Measurements from ENCODE around the gene TNP2.
"Not testable (repeated sequence)": the region's sequence is repeated elsewhere in the genome, so short reads cannot be mapped to it uniquely, and the experiment has no call there.

Gene TNP2

GRCh38 chr16:11300560-11300892, 31.4 kb upstream of the TNP2 start:
- no peak for DNase-seq (ENCODE audit: low read depth in 2 of 2)

GRCh38 chr16:11299865-11300559, 30.9 kb upstream of the TNP2 start:
- DNase-seq (ENCODE audit: low read depth in 2 of 2) = no peak

- DNase-seq (ENCODE audit: low read depth in 2 of 2) = not testable (repeated sequence)
These were observed 29.9 kb upstream of the TNP2 start for GRCh38 chr16:11298950-11299547.

- no peak for DNase-seq (ENCODE audit: low read depth in 2 of 2)
These were observed 29.2 kb upstream of the TNP2 start for GRCh38 chr16:11298143-11298900.

- peak; percentile 50 to 58 for DNase-seq (ENCODE audit: low read depth in 2 of 2)
These were observed 28.5 kb upstream of the TNP2 start for GRCh38 chr16:11297492-11298142.

- DNase-seq (ENCODE audit: low read depth in 2 of 2) = no peak
These were observed 27.8 kb upstream of the TNP2 start for GRCh38 chr16:11296706-11297491.

GRCh38 chr16:11296351-11296705, 27.2 kb upstream of the TNP2 start:
- DNase-seq (ENCODE audit: low read depth in 2 of 2) = no peak

- DNase-seq (ENCODE audit: low read depth in 2 of 2) = no peak
These were observed 26.5 kb upstream of the TNP2 start for GRCh38 chr16:11295672-11296071.

- no peak for DNase-seq (ENCODE audit: low read depth in 2 of 2)
These were observed 23.1 kb upstream of the TNP2 start for GRCh38 chr16:11292076-11292748.

- DNase-seq (ENCODE audit: low read depth in 2 of 2) = no peak
These were observed 22.1 kb upstream of the TNP2 start for GRCh38 chr16:11291091-11291703.

GRCh38 chr16:11290102-11290893, 21.2 kb upstream of the TNP2 start:
- no peak for DNase-seq (ENCODE audit: low read depth in 2 of 2)

GRCh38 chr16:11289696-11290095, 20.6 kb upstream of the TNP2 start:
- not testable (repeated sequence) for DNase-seq (ENCODE audit: low read depth in 2 of 2)

GRCh38 chr16:11289202-11289601, 20.1 kb upstream of the TNP2 start:
- DNase-seq (ENCODE audit: low read depth in 2 of 2) = no peak

GRCh38 chr16:11285842-11286241, 16.7 kb upstream of the TNP2 start:
- DNase-seq (ENCODE audit: low read depth in 2 of 2) = no peak

- no peak for DNase-seq (ENCODE audit: low read depth in 2 of 2)
These were observed 14.7 kb upstream of the TNP2 start for GRCh38 chr16:11283820-11284248.

- no peak for DNase-seq (ENCODE audit: low read depth in 2 of 2)
These were observed 11.7 kb upstream of the TNP2 start, which contains the start of gene PRM1 for GRCh38 chr16:11280616-11281522. TSS of gene PRM1 (minus strand) at chr16:11281330. CDS start at chr16:11281238, 92 bp downstream.

GRCh38 chr16:11278681-11279628, 9.8 kb upstream of the TNP2 start:
- DNase-seq (ENCODE audit: low read depth in 2 of 2) = no peak

Measured in stimulated activated CD8-positive, alpha-beta memory T cell treated with anti-CD3 and anti-CD28 coated beads, Interleukin-2, amount 100 ng/mL, for 48 hours (primary cell).